Stimulated activated CD8-positive, alpha-beta memory T cell treated with anti-CD3 and anti-CD28 coated beads, Interleukin-4, amount 100 ng/mL, for 48 hours (primary cell): ENCODE data around the gene CYP2R1.
"Not testable (repeated sequence)": the region's sequence is repeated elsewhere in the genome, so short reads cannot be mapped to it uniquely, and the experiment has no call there.

Source experiments
- DNase-seq: peaks from one replicate; pipeline ENCODE4 v3.0.0-alpha.2; 2020

The CYP2R1 gene

DNA sequence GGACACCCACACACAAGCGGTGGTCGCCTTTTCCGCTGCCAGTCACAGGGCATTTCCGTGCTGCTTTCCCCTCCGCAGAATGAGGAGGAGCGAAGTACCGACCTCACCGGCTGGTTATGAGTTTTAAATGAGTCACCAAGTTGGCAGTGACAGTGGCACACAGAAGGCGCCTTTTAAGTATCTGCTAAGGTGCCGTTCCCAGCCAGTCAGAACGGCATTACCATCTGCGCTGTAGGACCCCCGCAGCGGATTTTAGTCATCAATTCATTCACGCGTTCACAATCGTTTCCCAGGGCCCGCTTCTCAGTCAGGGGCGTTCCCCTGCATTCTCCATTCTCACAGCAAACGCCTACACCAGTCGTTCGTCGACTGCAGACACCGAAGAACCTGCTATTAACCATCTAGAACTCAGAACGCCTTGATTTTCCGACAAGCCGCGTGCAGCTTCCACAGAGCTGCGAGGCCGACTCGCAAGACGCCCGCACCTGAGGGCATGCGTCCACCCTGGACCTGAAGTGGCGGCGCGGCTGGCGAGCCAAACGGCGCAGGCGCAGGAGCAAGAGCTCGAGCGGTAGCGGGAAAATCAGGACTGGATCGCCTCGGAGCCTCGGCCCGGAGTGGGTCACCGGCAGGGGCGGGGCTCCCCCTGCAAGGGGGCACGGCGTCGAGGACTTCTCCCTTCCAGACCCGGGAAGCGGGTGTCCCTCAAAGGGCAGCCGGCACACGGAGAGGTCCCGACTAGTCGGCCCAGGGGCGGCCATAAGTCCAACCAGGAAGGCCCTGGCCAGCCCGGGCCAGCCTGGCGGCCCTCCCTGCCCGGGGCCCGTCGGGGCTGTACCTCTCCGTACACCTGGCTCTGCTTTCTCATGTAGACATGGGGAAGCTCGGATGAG, 642 bp downstream of the CYP2R1 start:
- peak; percentile 91 for DNase-seq

DNA sequence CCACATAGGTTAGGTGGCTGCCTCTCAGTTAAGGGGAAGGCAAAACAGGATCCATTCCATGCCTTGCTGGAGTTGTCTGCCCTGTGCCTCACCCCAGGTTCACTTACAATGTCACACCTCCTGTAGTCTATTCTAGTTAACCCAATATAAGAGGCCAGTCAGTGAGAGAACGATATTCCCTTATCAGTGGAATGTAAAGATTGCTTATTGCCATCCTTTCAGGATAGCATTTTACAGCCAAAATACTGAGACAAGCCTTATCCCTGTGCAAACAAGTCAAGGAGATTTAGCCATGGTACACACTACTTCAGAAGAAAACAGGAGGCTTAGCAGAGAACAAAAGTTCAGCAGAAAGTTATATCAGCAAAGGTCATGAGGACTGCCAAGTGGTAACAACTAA, 5.5 kb downstream of the CYP2R1 start:
- DNase-seq = no peak

DNA sequence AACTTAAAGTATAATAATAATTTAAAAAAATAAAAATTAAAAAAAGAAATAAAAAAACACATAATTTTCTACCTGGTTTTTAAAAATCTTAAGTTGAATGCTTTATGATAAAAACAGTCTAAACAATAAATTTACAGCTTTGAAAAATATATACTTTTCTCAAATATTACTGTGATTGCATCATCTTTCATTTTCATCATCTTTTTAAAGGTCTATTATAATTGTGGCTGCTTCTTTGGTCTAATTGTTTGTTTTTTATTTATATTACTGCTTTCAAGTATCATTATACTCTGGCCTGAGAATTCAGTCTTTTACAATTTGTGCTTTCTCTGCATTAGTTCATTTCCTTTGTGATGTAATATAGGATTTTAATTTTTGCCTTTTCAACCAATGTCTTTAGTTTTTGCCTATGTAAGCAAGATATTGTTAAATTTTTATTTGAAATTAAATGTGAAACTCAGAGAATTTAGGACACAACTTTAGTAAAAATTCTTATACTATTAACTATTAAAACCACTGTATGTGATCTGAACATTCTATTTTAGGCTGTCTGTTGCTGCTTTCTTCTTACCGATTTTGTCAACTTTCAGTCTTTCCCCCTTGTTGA, 7.3 kb downstream of the CYP2R1 start:
- DNase-seq = no peak

DNA sequence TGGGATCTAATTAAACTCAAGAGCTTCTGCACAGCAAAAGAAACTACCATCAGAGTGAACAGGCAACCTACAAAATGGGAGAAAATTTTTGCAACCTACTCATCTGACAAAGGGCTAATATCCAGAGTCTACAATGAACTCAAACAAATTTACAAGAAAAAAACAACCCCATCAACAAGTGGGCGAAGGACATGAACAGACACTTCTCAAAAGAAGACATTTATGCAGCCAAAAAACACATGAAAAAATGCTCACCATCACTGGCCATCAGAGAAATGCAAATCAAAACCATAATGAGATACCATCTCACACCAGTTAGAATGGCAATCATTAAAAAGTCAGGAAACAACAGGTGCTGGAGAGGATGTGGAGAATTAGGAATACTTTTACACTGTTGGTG, 8.3 kb downstream of the CYP2R1 start:
- not testable (repeated sequence) for DNase-seq

DNA sequence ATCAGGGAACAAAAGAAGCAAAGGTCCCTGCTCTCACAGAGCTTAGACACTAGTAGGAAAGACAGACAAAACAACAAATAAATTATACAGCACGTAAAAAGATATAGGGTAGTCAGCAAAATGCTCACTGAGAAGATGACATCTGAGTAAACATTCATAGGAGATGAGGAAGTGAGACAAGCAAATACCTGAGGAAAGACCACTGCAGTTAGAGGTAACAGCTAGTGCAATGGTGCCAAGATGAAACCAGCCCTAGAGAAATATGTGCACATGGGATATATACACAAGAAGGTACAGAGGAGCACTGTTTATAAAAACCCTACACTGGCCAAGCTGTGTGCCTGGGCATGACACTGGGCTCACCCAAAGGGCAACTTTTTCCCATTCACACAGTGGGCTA, 9.8 kb downstream of the CYP2R1 start:
- DNase-seq = no peak

DNA sequence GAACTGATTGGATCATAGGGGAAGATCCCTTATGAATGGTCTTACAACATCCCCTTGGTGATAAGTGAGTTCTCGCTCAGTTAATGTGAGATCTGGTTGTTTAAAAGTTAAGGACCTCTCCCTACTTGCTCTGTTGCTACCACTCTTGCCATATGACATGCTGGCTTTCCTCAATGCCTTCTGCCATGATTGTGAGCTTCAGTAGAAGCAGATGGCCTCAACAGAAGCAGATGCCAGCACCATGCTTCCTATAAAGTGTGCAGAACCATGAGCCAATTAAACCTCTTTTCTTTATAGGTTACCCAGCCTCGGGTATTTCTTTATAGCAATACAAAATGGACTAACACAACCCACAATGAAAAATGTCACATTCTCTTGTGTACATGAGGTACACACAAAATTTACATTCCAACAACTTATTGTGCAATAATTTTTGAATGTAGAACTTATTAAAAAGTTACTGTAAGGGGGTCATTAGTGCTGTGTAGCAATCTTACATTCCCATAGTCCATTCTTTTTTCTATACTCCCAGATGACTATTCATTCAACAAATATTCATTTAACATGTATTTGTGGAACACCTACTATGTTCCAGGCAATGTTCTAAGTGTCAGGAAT, 10.3 kb downstream of the CYP2R1 start:
- DNase-seq = no peak

DNA sequence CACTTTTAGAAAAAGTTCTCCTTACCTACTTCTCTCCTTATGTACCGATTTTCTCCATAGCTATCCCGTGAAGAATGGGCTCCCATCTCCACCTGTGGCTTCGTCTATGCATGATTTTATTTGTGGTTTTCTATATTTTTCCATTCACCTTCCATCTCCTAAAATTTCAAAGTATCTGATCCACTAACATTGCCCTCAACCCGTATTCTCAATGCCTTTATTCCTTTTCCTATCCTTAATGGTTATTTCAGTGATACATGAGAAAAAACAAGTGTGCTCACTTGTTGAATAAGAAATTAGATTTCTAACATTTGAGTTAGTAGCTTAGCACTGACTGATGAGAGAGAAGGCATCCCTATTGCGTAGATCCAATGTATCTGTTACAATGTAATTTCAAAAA, 16.9 kb downstream of the CYP2R1 start:
- no peak for DNase-seq

DNA sequence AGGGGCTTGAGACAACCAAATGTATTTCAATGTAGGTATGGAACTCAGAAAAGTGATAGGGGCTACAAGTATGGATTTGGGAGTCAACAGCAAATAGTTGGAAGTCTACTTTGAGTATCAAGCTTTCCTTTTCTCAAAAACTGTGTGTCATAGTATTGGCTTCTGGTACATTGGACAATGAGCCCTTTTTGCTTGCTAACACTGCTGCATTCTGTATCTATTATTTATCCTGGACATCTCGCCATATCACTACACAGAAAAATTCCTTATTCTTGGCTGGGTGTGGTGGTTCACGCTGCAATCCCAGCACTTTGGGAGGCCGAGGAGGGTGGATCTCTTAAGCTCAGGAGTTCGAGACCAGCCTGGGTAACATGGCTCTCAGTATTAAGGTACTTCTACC, 18.4 kb downstream of the CYP2R1 start:
- no peak for DNase-seq

DNA sequence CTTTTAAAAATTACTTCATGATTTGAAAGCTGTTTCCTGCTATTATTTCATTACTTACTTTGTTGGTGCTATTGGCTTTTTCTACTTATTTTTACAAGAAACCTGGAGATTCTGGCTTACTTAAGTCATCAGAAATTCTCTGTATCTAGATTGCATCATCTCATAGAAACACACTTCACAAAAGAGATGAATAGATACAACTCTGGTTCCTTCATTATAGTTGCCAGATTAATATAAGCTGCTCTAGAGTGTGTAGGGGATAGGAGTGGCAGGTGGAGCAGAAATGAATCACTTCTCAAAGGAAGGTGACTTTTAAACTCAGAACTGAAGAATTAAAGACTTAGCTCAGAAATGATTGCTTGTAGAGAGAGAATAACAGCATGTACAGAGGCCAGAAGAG, 20.0 kb downstream of the CYP2R1 start:
- no peak for DNase-seq

DNA sequence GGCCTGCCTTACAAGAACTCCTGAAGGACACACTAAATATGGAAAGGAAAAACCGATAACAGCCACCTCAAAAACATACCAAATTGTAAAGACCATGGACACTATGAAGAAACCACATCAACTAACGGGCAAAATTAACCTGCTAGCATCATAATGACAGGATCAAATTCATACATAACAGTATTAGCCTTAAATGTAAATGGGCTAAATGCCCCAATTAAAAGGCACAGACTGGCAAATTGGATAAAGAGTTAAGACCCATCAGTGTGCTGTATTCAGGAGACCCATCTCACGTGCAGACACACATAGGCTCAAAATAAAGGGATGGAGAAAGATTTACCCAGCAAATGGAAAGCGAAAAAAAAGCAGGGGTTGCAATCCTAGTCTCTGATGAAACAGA, 28.3 kb downstream of the CYP2R1 start:
- not testable (repeated sequence) for DNase-seq

DNA sequence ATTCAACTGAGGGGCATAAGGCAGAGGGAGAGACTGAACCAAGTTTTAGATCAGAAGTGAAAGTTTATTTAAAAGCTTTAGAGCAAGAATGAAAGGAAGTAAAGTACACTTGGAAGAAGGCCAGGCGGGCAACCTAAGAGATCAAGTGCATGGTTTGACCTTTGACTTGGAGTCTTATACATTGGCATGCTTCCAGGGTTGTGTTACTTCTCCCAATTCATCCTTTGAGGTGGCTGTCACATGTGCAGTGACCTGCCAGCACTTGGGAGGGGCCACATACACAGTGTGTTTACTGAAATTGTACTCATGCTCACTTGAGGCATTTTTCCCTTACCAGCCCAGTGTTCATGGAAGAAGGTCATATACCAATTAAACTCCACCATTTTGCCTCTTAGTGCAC, 30.4 kb downstream of the CYP2R1 start:
- no peak for DNase-seq

DNA sequence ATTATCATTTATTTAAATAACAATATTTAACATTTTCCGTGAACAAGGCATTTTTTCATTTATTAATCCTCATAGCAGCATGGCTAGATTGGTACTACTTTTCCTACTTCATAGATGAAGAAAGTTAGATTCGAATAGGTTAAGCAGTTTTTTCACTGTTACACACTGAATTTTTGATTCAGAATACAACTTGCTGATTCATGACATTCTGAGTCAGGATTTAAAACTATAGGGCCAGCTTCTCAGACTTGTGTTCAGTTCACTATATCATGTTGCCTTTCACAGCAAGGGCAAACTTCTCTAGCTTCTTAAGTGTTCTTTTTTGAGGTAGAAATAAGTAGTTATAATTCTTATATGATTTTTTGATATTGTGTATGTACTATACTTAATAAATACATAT, 31.5 kb downstream of the CYP2R1 start:
- no peak for DNase-seq

DNA sequence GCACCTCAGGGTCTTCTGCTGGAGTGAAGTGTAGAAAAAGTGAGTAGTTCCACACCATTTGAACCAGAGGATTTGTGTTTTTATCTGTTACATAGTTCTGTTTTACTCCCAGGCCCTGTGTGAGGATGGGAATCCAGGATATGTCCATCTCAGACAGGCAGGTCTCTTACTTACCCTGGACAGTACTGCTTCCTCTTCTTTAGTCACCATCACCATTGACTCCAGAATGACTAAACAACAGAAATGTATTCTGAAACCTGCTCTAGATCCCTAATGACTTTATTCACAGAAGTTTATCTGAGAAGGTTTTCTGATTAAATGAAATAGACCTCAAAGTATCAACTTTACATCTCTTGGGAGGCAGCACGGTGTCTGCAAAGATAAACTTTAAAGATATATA, 33.6 kb downstream of the CYP2R1 start:
- no peak for DNase-seq

DNA sequence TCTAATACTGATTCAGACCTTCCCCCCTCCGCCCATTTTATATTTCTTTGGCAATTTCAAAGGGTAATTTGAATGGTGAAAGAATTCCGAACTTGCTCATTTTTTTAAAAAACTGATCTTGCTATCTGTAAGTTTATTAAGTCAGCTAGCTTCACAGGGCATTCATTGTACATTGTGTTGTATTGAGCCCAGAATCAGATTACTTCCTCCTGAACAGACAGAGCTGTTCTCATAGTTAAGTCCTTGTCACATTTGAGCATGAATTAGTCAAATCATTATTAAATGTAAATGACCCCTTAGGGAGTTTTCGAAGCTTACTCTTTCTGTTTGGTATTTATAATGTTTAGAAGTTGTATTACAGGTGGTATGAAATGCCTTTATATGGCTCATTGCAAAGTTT, 34.4 kb downstream of the CYP2R1 start:
- DNase-seq = no peak

DNA sequence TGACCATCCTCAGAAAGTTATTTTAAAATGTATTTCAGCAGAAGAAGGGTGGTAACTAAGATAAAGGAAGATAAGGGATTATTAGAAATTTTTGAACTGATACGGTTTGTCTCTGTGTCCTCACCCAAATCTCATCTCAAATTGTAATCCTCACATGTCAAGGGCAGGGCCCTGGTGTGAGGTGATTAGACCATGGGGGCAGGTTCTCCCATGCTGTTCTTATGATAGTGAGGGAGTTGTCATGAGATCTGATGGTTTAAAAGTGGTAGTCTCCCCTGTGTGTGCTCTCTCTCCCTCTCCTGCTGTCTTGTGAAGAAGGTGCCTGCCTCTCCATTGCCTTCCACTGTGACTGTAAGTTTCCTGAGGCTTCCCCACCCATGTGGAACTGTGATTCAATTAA, 36.1 kb downstream of the CYP2R1 start:
- no peak for DNase-seq

DNA sequence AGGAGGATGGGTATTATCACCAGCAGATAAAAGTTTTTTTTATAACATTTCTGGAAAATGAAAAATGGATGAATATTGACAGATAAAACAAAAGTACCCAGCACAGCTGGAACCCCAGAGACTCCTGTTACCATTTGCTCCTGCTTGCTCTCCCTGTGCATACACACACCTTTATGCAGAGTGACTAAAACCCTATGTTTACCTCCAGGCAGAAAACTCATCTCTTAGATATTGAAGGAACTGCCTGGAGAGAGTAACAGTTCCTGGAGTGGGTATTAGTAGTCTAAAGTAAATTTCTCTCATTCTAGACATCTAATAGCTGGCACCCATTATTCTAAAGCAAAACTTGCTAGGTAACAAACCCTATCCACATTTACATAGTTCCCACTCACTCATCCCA, 38.0 kb downstream of the CYP2R1 start:
- no peak for DNase-seq

DNA sequence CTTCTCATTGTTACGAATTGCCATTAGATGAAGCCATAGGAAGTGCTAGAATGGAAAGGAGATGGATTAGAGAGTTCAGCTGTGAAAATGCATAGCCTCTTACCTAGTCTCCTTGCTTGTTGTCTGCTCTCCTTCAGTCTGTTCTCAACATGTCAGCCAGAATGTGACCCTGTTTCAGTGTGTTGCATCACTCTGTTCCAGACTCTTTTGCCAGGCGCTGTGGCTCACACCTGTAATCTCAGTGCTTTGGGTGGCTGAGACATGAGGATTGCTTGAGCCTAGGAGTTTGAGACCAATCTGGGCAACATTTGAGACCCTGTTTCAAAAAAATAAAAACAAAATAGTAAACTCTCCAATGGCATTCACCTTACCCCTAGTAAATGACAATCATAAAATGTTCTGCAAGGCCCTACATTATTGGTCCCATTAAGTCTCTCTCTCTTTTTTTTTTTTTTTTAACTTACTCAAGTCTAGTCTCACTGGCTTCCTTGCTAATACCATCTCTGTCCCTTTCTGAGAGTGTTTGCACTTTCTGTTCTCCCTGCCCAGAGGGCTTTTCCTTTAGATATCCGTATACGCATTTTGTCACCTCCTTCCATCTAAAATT, 39.4 kb downstream of the CYP2R1 start:
- no peak for DNase-seq

DNA sequence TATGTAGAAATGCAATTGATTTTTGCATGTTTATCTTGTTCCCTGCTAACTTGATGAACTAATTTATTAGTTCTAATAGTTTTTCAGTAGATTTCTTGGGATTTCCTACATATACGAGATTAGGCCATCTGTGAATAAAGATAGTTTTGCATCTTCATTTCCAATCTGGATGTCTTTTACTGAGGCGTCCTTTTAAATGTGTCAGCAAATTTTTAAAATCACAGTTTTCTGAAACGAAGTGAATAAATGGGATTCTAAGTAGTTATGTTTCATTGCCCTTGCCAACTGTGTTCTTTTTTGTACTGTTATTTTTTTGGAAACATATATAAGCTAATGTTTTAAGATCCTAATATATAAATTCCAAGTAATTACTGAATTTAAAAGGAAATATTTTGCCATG, 50.0 kb downstream of the CYP2R1 start:
- no peak for DNase-seq

DNA sequence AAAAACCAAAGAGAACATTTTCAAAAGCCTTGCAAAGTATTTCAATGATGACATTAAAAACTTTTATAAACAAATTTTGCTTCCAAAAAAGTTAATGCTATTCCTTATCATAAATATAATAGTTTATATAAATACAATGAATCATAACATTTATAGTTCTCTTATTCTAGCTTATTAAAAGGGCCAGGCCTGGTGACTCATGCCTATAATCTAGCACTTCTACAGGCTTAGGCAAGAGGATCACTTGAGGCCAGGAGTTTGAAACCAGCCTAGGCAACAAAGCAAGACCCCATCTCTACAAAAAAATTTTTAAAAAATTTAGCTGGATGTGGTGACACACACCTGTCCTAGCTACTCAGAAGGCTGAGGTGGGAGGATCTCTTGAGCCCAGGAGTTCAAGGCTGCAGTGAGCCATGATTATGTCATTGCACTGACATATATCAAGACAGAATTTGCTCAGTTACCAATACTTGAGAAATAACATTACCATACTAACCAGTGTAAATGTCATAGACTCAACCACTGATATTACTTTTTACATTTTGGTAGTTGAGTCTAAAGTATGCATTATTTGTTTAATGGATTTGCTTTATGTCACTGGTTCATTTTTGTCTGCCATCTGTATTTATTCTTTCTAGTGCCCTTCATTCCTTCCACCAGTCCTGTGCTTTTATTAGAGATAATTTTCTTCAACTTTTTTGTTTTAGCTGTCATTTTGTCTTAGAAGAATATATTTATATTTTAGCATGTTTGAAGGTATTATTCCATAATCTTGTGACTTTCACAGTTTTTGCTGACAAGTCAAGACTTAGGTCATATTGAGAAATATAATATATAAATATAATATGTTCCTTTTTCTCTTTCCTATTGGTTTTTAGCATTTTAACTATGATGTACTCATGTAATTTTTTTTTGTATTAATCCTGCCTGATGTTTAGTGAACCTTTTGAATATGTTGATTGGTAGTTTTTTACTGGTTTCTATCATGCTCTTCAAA, 56.2 kb downstream of the CYP2R1 start:
- DNase-seq = no peak
